NCI-H2227 treated with DMSO at 0.1 percent for 48 hours (cell line): Measurements from ENCODE around the gene ZFP14.
"Not testable (repeated sequence)": the region's sequence is repeated elsewhere in the genome, so short reads cannot be mapped to it uniquely, and the experiment has no call there.

Source experiments
- DNase-seq: peaks from one replicate; lab custom pipeline; 2025; lab: John Stamatoyannopoulos, UW

The ZFP14 gene

DNA sequence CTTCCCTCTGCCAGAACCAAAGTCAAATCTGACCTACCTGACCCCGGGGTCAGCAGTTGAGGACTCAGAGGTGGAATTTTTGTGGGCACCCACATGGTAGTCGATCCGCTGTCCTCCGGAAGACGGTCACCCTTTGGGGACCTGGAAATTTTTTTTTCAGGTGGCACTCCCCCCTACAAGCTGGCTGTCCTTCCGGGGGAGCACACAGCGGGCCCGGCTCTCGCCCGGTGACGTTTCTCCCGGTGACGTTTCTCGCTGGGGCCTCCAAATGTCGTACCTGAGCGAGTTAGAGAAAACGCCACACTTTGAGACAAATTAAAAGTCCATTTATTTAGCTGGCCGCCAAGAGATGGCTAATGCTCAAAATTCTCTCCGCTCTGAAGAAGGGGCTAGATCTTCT is 48.8 kb downstream of the ZFP14 start:
- DNase-seq = no peak

DNA sequence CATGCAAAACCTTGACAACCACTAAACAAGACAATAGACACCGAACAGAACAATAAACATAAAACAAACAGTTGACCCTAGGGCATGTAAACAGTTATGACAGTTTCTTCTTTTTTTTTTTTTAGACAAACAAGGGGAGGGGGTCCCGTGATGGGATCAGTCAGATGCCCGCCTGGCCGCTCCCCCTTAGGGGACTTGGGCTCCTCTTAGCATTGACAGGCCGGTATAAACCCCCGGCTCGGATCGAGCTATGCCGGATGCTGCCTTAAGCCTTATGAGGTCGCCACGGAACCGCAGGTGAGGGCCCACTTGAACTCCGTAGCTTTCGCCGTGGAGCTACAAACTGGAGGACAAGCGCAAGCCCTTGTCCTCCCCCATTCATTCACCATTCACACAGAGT is 49.5 kb downstream of the ZFP14 start:
- not testable (repeated sequence) for DNase-seq

DNA sequence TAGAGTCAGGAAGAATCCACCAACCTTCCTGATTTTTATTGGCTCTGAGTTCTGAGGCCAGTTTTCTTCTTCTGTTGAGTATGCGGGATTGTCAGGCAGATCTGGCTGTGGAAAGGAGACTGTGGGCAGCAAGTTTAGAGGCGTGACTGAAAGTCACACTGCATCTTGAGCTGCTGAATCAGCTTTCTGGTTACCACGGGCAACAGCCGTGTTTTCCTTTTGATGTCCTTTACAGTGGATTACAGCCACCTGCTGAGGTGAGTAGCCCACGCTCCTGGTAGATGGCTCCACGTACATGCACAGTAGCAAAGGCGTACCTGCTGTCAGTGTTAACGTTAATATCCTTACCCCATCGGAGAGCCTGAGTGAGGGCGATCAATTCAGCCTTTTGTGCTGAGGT is 52.4 kb downstream of the ZFP14 start:
- not testable (repeated sequence) for DNase-seq

DNA sequence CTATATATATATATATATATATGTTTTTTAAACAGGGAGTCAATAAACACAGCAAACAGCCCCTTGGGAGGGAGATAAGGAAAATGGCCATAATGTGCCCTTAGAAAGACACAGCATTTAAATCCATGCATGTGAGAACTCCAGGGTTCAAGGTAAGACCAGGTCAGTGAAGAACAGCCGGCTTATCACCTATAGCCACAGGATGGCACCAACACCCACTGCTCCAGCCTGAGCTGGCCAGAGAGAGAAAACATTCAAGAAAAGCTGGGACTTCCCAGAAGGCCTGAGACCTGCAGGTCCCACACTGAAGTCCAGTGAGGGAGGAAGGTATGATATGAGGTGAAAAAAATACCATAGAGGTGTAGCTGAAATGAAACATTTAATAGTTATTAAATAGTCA is 63.8 kb downstream of the ZFP14 start:
- not testable (repeated sequence) for DNase-seq

DNA sequence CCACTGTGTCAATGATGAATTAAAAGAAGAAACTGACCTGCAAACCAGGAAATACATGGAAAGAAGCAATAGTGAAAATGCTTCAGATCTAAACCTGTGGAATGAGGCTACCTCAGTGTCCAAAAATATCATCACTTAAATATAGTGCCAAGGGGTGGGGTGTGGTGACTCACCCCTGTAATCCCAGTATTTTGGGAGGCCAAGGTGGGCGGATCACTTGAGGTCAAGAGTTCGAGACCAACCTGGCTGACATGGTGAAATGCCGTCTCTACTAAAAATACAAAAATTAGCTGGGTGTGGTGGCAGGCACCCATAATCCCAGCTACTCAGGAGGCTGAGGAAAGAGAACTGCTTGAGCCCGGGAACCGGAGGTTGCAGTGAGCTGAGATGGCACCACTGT is 64.9 kb downstream of the ZFP14 start:
- not testable (repeated sequence) for DNase-seq

DNA sequence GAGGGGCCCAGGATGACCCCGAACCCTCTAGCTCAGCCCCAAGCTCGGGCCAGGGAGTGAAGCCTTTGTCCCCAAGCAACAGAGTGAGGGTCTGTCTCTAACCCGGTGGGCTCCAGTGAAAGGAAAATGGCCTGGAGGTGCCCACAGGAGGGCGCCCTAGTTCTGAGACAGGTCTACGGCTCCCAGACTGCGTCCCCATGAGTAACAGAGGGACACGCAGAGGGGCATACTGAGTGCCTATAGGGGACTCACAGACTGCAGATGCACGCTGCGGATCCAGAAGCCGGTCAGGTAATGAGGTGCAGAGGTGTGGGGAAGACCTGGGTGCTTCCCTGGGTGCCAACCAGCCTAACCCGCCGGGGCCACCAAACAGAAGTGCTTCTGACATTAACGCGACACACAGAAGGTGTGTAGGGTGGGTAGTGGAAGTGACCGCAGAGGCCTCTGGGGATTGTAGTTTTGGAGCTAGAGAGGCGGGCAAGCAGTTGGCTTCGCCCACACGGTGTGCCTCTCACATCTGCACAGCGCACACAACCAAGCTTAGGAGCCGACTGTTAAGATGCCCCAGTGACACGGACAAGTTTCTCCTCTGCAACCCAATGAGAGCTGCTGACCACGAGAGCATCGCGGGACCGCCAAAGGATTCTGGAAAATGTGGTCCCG is 67.8 kb downstream of the ZFP14 start:
- not testable (repeated sequence) for DNase-seq

DNA sequence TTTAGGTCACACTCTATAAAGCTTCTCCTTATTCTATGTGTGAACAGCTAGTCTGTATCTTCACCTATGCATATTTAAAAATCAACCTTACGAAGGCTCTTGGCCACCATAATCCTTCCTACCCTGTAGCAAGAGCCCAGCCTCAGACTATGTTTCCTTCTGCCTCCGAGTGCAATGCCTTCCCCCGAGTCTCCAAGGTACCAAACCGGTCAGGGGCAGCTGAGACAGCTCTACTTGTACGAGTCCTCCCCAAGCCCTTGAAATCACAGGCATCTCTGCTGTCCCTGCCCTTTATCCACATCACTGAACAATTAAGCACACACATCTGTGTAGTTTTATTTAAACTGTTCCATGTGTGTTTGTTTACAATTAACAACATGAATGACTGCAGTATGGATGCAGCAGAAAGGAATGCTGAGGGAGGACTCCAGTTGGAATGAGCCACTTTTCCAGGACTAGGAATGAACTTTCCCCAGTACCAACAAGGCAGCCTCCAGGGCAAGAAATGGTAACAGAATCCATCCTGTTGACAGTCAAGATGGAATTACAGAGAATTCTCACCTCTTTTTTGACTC is 68.5 kb downstream of the ZFP14 start:
- DNase-seq = not testable (repeated sequence)

DNA sequence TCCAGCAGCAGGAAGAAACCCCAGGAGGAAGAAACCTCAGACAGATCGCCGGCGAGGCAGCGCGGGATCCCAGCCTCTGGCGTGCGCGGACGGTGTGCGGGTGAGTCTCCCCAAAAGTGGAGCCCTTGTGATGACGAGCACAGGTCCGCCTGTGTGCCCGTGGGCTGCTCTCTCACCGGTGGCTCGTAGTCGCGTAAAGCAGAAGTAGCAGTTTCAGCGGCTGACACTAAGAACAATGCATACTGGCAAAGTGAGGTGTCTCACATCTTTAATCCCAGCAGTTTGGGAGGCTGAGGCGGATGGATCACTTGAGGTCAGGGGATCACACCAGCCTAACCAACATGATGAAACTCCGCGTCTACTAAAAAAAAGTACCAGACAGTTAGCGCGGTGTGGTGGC is 69.2 kb downstream of the ZFP14 start:
- DNase-seq = not testable (repeated sequence)

DNA sequence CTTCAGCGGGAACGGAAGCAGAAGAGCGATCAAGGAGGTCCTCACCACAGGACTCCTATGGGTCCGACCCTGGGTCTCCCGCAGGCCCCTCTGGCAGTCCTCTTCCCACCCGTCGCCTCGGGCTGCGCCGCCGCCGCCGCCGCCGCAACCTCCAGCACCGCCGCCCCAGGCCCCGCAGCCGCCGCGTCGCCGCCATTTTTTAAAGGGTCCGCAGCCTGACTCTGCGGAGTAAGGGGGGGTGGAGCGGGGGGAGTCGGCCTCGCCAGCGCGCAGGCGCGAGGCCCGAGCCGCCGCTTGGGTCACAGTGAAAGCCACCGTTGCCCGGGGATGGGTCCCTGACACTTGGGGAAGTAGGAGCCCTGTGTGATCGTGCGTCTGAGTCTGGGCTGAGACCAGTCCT is 69.7 kb downstream of the ZFP14 start:
- DNase-seq = not testable (repeated sequence)

DNA sequence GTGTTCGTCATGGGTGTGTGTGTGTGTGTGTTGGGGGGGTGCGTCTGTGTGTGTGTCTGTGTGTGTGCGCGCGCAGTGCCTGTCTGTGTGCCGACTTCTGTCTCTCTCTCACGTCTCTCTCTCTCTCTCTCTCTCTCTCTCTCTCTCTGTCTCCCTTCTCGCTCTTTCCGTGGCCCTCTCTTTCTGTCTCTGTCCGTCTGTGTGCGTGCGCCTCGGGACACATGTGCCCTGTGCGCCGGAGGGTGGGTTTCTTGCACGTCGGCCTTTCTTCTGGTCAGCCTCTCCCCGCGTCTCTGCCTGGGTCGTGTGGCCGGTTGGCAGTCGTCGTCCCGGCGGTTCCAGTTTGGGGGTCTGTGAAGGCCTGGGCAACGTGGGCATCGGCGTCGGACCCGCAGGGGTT is 86.7 kb downstream of the ZFP14 start:
- DNase-seq = not testable (repeated sequence)
